ENCODE data around the gene R3HDM2. TPM values are rescaled to one million over a fixed set of nuclear protein-coding genes. Genes with fewer than 3 reads are reported as not detected.
"Not testable (repeated sequence)": the region's sequence is repeated elsewhere in the genome, so short reads cannot be mapped to it uniquely, and the experiment has no call there.

R3HDM2 gene
- total RNA-seq, 1 donor from 2014 or later, result 38.6 TPM

GRCh38 chr12:57430112-57430930 is 522 bp downstream of the R3HDM2 start:
- peak; percentile 70 for DNase-seq (ENCODE audit: low spot score)
- ATAC-seq, result peak; percentile 50

DNA sequence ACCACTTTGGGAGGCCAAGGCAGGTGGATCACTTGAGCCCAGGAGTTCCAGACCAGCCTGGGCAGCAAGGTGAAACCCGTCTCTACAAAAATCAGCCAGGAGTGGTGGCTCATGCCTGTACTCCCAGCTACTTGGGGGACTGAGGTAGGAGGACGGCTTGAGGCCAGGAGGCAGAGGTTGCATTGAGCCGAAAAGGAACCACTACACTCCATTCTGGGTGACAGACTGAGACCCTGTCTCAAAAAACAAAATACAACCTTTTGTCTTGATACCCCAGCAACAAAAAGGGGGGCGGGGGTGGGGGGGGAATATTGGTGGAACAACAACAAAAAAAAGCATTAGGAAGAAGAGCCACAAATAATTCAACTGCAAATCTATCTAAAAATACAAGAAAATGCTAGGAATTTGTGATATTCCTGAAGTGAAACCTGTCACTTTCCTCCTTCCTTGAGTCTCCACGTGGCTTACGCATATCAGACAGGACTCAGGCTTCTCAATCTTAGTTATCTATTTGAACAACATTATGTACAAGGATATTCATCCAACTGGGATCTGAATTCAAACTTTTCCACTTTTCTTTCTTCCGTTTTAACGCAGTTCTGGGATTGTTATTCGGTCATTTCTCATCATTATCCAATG is 1.3 kb downstream of the R3HDM2 start:
- no peak for ATAC-seq
- DNase-seq (ENCODE audit: low spot score), result no peak

- ATAC-seq (no peak), DNase-seq (ENCODE audit: low spot score) (no peak)
Measured at GRCh38 chr12:57428965-57429364, 1.9 kb downstream of the R3HDM2 start.

GRCh38 chr12:57426948-57427347 is 3.9 kb downstream of the R3HDM2 start:
- ATAC-seq; DNase-seq (ENCODE audit: low spot score): not testable (repeated sequence)

- DNase-seq (ENCODE audit: low spot score), result no peak
- no peak for ATAC-seq
Measured at GRCh38 chr12:57420482-57420881, 10.4 kb downstream of the R3HDM2 start.

DNA sequence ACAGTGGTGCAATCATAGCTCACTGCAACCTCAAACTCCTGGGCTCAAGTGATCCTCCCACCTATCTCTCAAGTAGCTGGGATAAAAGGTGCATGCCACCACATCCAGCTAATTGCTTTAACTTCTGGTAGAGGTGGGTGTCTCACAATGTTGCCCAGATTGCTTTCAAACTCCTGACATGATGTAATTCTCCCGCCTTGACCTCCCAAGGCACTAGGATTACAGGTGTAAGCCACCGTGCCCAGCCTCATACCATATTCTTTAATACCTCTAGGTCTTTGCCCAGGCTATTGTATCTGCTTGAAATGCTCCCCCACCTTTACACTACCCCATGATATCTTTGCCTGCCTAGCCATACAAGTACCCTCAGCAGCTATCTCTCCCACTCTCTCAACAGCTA is 11.3 kb downstream of the R3HDM2 start:
- DNase-seq (ENCODE audit: low spot score) (no peak), ATAC-seq (no peak)

DNA sequence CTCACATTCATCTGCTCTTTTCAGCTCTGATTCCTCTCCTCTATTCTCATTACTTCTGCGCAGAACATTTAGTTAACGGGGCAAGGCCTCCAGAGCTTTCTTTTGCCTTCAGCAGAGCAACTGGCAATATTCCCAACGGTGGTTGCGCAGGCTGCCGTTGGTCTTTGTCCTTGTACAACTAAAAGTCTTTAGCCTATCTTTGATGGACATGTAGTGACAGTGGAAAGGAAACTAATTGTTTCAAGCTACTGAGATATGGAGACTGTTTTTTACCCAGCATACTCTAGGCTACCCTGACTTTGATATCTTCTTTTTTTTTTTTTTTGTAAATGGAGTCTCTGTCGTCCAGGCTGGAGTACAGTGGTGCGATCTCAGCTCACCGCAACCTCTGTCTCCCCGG is 12.6 kb downstream of the R3HDM2 start:
- ATAC-seq (peak; percentile 92), DNase-seq (ENCODE audit: low spot score) (peak; percentile 81)

- ATAC-seq (no peak), DNase-seq (ENCODE audit: low spot score) (no peak)
Measured at GRCh38 chr12:57416039-57416996, 14.5 kb downstream of the R3HDM2 start.

- DNase-seq (ENCODE audit: low spot score), result no peak
- no peak for ATAC-seq
Measured at GRCh38 chr12:57415088-57415487, 15.8 kb downstream of the R3HDM2 start.

DNA sequence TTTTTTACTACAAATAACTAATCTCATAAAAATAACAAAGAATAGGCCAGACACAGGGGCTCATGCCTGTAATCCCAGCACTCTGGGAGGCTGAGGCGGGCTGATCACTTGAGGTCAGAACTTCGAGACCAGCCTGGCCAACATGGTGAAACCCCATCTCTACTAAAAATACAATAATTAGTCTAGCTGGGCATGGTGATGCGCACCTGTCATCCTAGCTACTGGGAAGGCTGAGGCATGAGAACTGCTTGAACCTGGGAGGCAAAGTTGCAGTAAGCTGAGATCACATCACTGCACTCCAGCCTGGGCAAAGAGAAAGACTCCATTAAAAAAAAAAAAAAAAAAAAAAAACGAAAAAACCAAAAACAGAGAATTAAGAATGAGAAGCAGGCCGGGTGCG is 16.7 kb downstream of the R3HDM2 start:
- not testable (repeated sequence) for ATAC-seq; DNase-seq (ENCODE audit: low spot score)

- no peak for ATAC-seq
- no peak for DNase-seq (ENCODE audit: low spot score)
Measured at GRCh38 chr12:57410534-57410933, 20.3 kb downstream of the R3HDM2 start.

DNA sequence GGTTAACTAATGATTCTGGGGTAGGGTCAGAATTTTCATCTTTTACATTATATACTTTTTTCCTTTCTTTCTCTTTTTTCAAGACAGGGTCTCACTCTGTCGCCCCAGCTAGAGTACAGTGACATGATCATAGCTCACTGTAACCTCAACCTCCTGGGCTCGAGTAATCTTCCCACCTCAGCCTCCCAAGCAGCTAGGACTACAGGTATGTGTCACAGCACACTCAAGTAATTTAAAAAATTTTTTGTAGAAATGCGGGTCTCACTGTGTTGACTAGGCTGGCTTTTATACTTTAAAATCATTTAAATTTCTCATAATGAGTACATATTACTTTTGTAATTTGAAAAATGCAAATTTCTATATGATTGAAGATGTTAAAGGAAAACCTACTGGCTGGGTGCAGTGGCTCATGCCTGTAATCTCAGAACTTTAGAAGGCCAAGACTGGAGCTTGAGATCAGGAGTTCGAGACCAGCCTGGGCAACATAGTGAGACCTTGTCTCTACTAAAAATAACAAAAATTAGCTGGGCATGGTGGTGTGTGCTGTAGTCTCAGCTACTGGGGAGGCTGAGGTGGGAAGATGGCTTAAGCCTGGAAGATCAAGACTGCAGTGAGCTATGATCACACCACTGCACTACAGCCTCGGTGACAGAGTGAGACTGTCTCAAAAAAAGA is 25.7 kb downstream of the R3HDM2 start:
- no peak for ATAC-seq

DNA sequence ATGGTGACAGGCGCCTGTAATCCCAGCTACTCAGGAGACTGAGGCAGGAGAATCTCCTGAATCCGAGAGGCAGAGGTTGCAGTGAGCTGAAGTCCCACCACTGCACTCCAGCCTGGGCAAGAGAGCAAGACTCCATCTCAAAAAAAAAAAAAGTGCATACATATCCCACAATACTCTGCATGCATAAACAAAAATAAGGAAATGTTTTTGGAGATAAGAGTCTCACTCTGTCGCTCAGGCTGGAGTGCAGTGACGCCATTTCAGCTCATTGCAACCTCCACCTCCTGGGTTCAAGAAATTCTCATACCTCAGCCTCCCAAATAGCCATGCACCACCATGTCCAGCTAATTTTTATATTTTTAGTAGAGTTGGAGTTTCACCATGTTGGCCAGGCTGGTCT is 28.7 kb downstream of the R3HDM2 start:
- not testable (repeated sequence) for DNase-seq (ENCODE audit: low spot score); ATAC-seq

More for the DNA sequence above, 25.7 kb downstream of the R3HDM2 start:
- DNase-seq (ENCODE audit: low spot score), result no peak

- ATAC-seq (no peak), DNase-seq (ENCODE audit: low spot score) (no peak)
Measured at GRCh38 chr12:57401165-57401564, 29.7 kb downstream of the R3HDM2 start.

- ATAC-seq; DNase-seq (ENCODE audit: low spot score): not testable (repeated sequence)
Measured at GRCh38 chr12:57399718-57400463, 31.0 kb downstream of the R3HDM2 start.

GRCh38 chr12:57397441-57397840 is 33.4 kb downstream of the R3HDM2 start:
- ATAC-seq (no peak), DNase-seq (ENCODE audit: low spot score) (no peak)

- DNase-seq (ENCODE audit: low spot score), result no peak
Measured at GRCh38 chr12:57395121-57395520, 35.7 kb downstream of the R3HDM2 start.

DNA sequence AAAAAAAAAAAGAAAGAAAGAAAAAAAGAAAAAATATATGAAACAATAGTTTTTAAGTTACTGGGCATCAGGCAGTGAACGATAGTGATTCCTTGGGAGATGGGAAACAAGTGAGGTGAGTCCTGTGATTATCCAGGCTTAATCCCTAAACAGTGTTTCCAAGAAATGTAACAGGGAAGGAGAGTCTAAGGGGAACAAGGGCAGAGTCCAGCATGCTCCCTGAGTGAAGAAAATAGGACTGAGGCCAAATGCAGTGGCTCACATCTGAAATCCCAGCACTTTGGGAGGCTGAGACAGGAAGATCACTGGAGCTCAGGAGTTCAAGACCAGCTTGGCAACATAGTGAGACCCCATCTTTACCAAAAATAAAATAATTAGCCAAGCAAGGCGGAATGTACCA is 40.7 kb downstream of the R3HDM2 start:
- DNase-seq (ENCODE audit: low spot score) (no peak), ATAC-seq (peak; percentile 59)

More at GRCh38 chr12:57395121-57395520, 35.7 kb downstream of the R3HDM2 start:
- ATAC-seq, result no peak

DNA sequence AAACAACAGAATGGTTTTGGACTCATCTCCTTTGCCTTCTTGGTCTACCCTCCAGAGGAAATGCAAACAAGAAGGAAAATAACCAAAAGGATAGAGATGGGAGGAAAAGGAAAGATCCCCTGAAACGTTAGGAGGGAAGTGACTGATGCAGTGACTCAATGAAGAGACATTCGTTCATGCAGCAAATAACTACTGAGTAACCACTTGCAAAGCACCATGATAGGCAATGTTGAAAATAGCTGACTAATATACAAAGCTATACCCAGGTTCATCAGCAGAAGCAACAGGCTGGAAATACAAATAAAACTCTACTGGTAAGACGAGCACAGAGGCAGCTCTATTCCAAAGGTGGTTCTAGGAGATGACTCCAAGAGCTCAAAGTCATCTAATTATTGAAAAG is 41.8 kb downstream of the R3HDM2 start:
- ATAC-seq (no peak), DNase-seq (ENCODE audit: low spot score) (no peak)

GRCh38 chr12:57388425-57388824 is 42.4 kb downstream of the R3HDM2 start:
- ATAC-seq, result no peak

More at GRCh38 chr12:57388425-57388824, 42.4 kb downstream of the R3HDM2 start:
- no peak for DNase-seq (ENCODE audit: low spot score)

All from left lobe of liver (tissue), 2 donors.